ENCODE measurements around the gene PDE1C.

Gene PDE1C

DNA sequence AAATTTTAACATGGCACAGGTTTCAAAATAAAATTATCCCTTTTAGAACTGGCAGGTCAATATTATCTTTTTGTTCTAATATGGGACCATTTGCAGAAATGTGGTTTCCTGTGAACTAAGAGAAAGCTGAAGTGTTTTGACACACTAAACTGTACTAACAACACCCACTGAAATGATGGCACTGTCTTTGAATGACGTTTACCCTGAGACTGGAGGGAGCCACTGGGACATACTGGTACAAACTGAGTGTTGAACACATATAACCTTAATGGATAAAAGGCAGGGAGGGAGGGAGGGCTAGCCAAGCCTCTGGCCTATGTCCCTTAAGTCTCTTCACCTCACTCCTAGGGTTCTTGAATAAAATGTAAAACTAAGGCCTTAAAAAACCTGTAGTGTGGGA lies 95.9 kb downstream of the PDE1C start:
- TF ChIP-seq, protein P1, sequence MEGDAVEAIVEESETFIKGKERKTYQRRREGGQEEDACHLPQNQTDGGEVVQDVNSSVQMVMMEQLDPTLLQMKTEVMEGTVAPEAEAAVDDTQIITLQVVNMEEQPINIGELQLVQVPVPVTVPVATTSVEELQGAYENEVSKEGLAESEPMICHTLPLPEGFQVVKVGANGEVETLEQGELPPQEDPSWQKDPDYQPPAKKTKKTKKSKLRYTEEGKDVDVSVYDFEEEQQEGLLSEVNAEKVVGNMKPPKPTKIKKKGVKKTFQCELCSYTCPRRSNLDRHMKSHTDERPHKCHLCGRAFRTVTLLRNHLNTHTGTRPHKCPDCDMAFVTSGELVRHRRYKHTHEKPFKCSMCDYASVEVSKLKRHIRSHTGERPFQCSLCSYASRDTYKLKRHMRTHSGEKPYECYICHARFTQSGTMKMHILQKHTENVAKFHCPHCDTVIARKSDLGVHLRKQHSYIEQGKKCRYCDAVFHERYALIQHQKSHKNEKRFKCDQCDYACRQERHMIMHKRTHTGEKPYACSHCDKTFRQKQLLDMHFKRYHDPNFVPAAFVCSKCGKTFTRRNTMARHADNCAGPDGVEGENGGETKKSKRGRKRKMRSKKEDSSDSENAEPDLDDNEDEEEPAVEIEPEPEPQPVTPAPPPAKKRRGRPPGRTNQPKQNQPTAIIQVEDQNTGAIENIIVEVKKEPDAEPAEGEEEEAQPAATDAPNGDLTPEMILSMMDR (IDR thresholded peaks at IDR 0.05; ENCODE audit: low read depth, low read length), result no peak
- no peak for DNase-seq (ENCODE audit: extremely low read depth, low read depth)

DNA sequence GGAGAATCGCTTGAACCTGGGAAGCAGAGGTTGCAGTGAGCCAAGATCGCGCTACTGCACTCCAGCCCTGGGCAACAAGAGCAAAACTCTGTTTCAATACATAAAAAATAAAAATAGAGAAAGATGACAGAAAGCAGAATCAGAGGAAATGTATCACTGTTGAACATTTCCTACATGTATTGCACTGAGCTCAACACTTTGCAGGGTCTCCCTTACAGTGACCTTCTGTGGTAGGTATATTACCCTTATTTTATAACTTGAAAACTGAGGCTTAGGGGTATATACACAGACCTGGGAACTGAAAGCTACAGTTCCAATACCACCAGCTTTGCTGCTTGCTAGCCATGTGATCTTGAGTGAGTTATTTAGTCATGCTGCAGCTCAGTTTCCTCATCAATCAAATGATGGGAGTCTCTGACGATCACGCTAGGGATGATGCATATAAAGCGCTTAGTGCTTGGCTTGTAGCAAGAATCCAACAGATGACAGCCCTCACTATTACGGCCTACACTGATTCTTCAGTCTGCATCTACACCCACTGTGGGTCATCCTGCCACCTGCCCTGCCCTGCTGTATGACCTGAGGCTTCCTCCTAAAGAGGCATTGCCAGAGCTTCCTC lies 99.0 kb downstream of the PDE1C start:
- TF ChIP-seq, protein P1 (IDR thresholded peaks at IDR 0.05; ENCODE audit: low read depth, low read length), result no peak

DNA sequence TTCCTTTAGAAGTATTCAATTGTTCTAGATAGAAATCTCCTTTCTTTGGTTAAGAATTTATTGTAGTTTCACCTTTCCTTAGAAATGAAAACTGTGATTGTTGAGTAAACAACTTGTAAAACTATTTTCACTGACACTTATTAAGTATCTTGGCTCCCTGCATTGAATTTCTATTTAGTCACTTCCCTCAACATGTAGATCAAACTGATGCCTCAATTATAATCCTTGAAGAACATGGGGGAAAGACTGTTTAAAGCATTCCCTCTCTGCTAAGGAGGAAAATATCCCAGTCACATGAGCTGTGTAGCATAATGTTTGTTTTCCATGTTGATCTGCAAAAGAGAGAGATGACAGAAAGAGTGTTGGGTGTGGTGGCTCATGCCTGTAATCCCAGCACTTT lies 99.7 kb downstream of the PDE1C start:
- DNase-seq (ENCODE audit: extremely low read depth, low read depth), result no peak
- TF ChIP-seq, protein P1 (IDR thresholded peaks at IDR 0.05; ENCODE audit: low read depth, low read length), result no peak

More for the DNA sequence above, 99.0 kb downstream of the PDE1C start:
- DNase-seq (ENCODE audit: extremely low read depth, low read depth), result no peak

DNA sequence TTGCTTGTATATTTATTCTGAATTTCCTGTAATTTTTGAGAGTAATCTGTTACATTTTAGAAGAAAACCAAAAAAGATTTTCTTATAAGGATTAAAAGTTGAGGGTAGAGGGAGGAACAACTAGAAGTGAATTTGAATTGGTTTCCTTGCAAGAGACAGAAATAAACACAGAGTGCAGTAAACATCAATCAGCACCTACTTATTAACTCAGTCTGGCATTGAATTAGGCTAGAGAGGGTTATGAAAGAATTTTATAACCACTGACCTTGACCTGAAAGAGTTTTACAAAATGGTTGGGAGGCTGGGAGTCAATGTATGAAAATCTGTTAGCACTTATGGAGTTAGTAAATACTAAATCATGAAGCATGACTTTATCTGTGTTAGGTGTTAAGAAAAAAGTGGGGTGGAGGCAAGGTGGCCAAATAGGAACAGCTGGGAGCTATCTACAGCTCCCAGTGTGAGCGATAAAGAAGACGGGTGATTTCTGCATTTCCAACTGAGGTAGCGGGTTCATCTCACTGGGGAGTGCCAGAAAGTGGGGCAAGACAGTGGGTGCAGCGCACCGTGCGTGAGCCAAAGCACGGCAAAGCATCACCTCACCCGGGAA lies 106.5 kb downstream of the PDE1C start:
- TF ChIP-seq, protein P1 (IDR thresholded peaks at IDR 0.05; ENCODE audit: low read depth, low read length), result no peak

DNA sequence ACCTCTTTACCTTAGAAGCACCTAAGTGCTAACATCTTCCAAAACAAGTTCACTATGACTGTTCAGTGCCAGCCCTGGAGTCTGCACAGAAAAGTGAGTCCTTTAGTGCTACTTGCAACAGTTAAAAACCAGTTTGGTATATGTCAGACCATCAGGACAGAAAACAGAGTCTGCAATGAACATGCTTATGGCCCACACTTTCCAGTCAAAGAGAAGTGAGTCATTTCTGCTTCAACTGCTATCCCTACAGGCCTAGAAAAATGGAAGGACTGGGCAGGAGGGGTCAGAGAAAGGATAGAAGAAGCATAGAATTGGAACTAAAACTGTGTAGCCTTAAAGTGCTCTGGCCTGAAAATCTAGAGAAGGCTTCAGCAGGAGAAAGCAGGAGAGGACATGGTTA lies 108.0 kb downstream of the PDE1C start:
- DNase-seq (ENCODE audit: extremely low read depth, low read depth), result no peak
- TF ChIP-seq, protein P1 (IDR thresholded peaks at IDR 0.05; ENCODE audit: low read depth, low read length), result no peak

More for the DNA sequence above, 106.5 kb downstream of the PDE1C start:
- DNase-seq (ENCODE audit: extremely low read depth, low read depth), result no peak

DNA sequence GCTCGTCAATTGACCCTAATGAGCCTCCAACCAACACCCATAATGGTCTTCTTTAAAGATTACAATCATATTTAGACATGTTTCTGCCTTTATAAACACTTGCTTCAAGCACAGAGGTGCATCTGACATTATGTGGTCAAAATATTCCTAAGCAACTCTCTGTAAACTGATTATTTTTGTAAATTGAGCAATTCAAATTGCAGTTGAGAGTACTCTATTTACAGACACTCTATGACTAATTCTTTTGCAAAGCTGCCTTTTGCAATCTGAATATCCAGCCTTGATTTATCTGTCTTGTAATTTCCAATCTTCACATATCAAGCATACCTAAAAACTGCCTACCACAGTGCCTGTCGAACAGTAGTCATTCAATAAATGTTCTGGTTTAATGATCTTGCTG lies 112.0 kb downstream of the PDE1C start:
- TF ChIP-seq, protein P1 (IDR thresholded peaks at IDR 0.05; ENCODE audit: low read depth, low read length), result no peak
- DNase-seq (ENCODE audit: extremely low read depth, low read depth), result no peak

DNA sequence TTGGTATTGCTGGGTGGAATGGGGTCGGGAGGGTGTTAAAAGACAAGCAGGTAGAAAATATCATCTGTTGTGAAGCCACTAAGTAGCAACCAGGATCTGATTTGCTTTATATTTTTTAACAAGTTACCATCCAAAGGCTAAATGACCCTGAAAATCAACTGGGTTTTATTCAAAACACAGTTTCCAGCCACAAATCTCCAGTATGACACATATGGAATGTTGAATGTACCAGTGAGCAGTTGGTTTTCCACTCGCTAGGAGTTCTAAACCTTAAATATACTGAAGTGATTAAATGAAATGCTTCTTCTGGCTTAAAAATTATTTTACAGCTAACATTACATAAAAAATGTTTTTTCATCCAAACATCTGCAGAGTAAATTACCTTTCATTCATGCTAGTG lies 112.5 kb downstream of the PDE1C start:
- DNase-seq (ENCODE audit: extremely low read depth, low read depth), result no peak
- TF ChIP-seq, protein P1 (IDR thresholded peaks at IDR 0.05; ENCODE audit: low read depth, low read length), result no peak

Measured in AG09319 (cell line).